Dermis microvascular lymphatic vessel endothelial cell (primary cell): ENCODE data around the gene SAA1. TPM values are rescaled to one million over a fixed set of nuclear protein-coding genes. Genes with fewer than 3 reads are reported as not detected.
"Not testable (repeated sequence)": the region's sequence is repeated elsewhere in the genome, so short reads cannot be mapped to it uniquely, and the experiment has no call there.

Experiments used
- DNase-seq, 2 donors: peaks; one replicate each; pipeline versions ENCODE4 v3.0.0 to v3.0.0-alpha.2; 2010; ENCODE audit warnings: low read depth in 2 of 2
- total RNA-seq: library from RNA; depleted of rRNA; stranded (reverse); fragments of >200 nt; gene quantifications from 2 replicates; pipeline ENCODE4 v1.2.1, GENCODE V29; 2014

SAA1 gene
- total RNA-seq, 1 donor from 2014 or later, result not detected

DNA sequence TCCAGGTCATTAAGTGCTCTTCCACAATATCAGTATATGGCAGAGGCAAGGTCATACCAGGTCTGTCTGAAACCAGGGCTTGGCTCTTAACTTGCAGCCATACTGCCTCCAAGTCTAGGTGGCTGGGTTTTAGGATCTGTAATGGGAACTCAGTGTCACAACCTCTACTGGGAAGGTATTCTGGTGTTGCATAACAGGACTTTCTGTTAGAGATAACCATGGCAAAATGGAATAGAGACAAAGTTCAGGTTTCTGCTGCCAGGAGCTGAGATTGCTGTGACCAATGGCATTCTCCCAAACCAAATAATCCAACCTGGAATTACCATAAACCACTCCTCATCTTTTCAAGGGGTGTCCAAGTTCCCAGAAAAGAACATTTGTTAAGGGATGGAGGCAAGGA is 6.8 kb upstream of the SAA1 start:
- no peak for DNase-seq

DNA sequence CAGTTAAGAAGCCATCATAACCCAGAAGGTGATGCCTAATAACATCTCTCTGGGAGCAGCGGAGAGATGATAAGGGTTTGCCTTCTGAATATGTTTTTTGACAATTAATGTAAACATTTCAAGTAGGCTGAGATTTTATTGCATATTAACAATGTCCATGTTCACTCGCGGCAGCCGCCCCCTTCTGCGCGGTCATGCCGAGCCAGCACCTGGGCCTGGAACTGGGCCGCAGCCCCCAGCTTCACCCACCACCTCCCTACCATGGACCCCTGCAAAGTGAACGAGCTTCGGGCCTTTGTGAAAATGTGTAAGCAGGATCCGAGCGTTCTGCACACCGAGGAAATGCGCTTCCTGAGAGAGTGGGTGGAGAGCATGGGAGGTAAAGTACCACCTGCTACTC is 4.3 kb upstream of the SAA1 start:
- no peak for DNase-seq

- DNase-seq, result not testable (repeated sequence)
Measured at GRCh38 chr11:18262681-18263350, 3.2 kb upstream of the SAA1 start.

DNA sequence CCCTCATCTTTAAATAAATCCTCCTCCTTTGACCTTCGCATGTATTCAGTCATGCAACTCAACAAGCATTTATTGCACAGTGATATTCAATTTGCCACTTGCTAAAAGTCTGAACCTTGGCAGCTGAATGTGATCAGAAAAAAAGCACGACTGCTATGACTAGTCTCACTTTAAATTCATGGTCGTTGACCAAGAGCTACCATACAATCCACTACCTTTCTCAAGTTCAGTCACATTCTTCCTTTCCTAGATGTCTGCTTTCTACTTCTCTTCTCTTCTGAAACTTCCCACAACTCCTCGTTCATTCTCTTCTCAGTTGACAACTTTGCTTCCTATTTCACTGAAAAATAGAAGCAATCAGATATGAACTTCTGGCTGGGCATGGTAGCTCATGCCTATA is 2.0 kb upstream of the SAA1 start:
- DNase-seq, result no peak

- DNase-seq, result no peak
Measured at GRCh38 chr11:18264677-18265555, 1.1 kb upstream of the SAA1 start.

- DNase-seq, result not testable (repeated sequence)
Measured at GRCh38 chr11:18267335-18268133, 1.5 kb downstream of the SAA1 start.

- DNase-seq, result not testable (repeated sequence)
Measured at GRCh38 chr11:18269252-18269651, 3.2 kb downstream of the SAA1 start.

- DNase-seq, result no peak
Measured at GRCh38 chr11:18270102-18270501, 4.0 kb downstream of the SAA1 start.

- no peak for DNase-seq
Measured at GRCh38 chr11:18271206-18271605, 5.1 kb downstream of the SAA1 start.

DNA sequence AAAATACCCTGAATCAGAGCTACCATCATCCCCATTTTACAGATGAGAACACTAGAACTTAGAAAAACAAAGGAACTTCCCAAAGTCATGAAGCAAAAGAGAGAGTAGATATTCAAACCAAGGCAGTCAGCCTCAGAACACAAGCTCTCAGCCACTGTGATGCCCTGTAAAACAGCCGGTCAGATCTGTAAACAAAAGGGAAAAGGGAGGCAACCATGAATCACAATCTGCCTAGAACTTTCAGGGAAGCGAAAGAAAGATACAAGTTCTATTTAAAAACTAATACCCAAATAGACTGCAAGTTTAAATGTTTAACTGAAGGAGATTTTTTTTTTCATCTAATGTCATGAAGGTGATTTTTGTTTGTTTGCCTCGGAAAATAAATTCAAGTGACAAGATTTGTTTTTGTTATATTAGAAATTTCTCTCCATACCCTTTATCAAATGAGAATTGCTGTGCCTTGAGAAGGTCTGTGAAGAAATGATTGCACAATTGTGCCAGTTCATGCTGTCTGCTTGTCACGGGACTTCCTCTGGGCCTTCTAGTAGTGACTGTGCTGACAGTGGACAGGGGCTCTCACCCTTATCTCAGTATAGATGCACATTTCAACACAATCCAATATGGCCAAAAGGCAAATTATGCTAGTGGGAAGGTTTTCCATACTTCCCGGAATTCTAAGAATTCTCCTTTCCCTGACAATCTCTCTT is 11.7 kb downstream of the SAA1 start:
- DNase-seq, result no peak

DNA sequence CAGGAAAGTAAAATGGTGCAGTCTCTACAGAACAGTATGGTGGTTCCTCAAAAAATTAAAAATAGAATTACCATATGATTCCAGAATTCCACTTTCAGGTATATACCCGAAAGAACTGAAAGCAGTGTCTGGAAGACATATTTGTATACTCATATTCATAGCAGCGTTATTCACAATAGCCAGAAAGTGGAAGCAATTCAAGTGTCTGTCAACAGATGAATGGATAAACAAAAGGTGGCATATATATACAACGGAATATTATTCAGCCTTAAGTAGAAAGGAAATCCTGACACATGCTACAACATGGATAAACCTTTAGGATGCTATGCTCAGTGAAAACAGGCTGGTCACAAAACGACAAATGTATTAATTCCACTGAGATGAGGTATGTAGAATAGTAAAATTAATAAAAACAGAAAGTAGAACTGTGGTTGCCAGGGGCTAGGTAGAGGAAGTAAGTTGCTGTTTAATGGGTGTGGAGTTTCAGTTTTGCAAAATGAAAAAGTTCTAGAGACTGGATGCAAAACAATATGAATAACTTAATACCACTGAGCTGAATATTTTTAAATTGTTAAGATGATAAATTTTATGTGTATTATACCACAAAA is 14.5 kb downstream of the SAA1 start:
- DNase-seq, result no peak

- DNase-seq, result no peak
Measured at GRCh38 chr11:18282626-18283025, 16.6 kb downstream of the SAA1 start.

- no peak for DNase-seq
Measured at GRCh38 chr11:18285841-18286240, 19.8 kb downstream of the SAA1 start.

GRCh38 chr11:18288911-18289310 is 22.8 kb downstream of the SAA1 start:
- no peak for DNase-seq

- DNase-seq, result no peak
Measured at GRCh38 chr11:18294862-18295261, 28.8 kb downstream of the SAA1 start.

- DNase-seq, result no peak
Measured at GRCh38 chr11:18295316-18295715, 29.3 kb downstream of the SAA1 start.

GRCh38 chr11:18299721-18300120 is 33.7 kb downstream of the SAA1 start:
- DNase-seq, result no peak

GRCh38 chr11:18304745-18305144 is 38.7 kb downstream of the SAA1 start:
- no peak for DNase-seq

GRCh38 chr11:18307461-18308139 is 41.5 kb downstream of the SAA1 start:
- DNase-seq, result no peak

GRCh38 chr11:18308242-18308641 is 42.2 kb downstream of the SAA1 start:
- DNase-seq, result no peak
